ENCODE results near the gene NAGPA. TPM values are rescaled to one million over a fixed set of nuclear protein-coding genes. Genes with fewer than 3 reads are reported as not detected.

NAGPA gene
- total and polyA plus RNA-seq, 10 of the 15 experiments (the other 5 are each of a cell fraction or from before 2014, with no cell fraction given) = 0.03 to 11.6 (median 6.6) TPM

GRCh38 chr16:5041600-5042133 lies 7.9 kb upstream of the NAGPA start:
- ATAC-seq (peak; percentile 77), FAIRE-seq (peak; percentile 82), DNase-seq (ENCODE audit: low read depth, low spot score) (peak; percentile 41)
- Histone ChIP-seq H3K27ac (ENCODE audit: control insufficient read depth, insufficient read depth) (peak overlapping the region; percentile 52), H3K4me2 (ENCODE audit: control insufficient read depth, insufficient read depth) (peak overlapping the region; percentile 88), H3K36me3 (ENCODE audit: control insufficient read depth in 2 of 2, insufficient read depth in 2 of 2, low read length in 1 of 2) (no peaks in the 10 kb centered on the region), H3K27me3 (replicated peaks in 1 of 2; ENCODE audit: control insufficient read depth in 2 of 2, insufficient read depth in 2 of 2, low read length in 1 of 2) (no peaks in the 10 kb centered on the region), H3K79me2 (ENCODE audit: control insufficient read depth, insufficient read depth, low read length) (no peaks in the 10 kb centered on the region), H3K4me3 (peak overlapping the region; percentile 32; the same call in 1 of the 2 replicates), H4K20me1 (ENCODE audit: control insufficient read depth, insufficient read depth) (no peaks in the 10 kb centered on the region), H3K9me3 (replicated peaks; ENCODE audit: control insufficient read depth, insufficient read depth, low read length) (no peaks in the 10 kb centered on the region), H2AFZ (ENCODE audit: control insufficient read depth, low read depth, low read length) (no peak overlapping the region), H3K4me1 (ENCODE audit: control insufficient read depth, insufficient read depth, low read length) (peaks cover 25% of the 10 kb centered on the region), H3K9ac (ENCODE audit: control insufficient read depth, insufficient read depth, low read length) (peak overlapping the region; percentile 12; the same call in 1 of the 2 replicates)
- BruUV-seq (replicated peaks) = no TSS peak
- ChIA-PET RAD21 (ENCODE audit: unreplicated experiment) (no interaction called here), CTCF (no interaction called here), POLR2A (no interaction called here), SMC1A (ENCODE audit: uncharacterized antibody, unreplicated experiment) (no interaction called here)
- intact Hi-C loops (cut with micrococcal nuclease; ENCODE audit: unreplicated experiment) = no loop called here
- in situ Hi-C loops (cut with MboI) = no loop called here
- 5% methylated on average over 12 of the region's 12 CpGs for WGBS (ENCODE audit: insufficient coverage, insufficient replicate concordance, low lambda C conversion rate, missing lambda C conversion rate)
- TF ChIP-seq RUNX3 (IDR thresholded peaks at IDR 0.05; ENCODE audit: low read length) = peak; percentile 77
- peak; percentile 65; the same call in 1 of the 2 replicates for TF ChIP-seq MEF2A (IDR thresholded peaks at IDR 0.05; ENCODE audit: insufficient read depth, low read depth, low read length)
- no peak for TF ChIP-seq E2F4 (IDR thresholded peaks at IDR 0.05; ENCODE audit: low read depth, low read length)
- TF ChIP-seq ATF2 (IDR thresholded peaks at IDR 0.05; ENCODE audit: low read length) = peak; percentile 65; the same call in 1 of the 2 replicates
- TF ChIP-seq BHLHE40 (IDR thresholded peaks at IDR 0.05; ENCODE audit: borderline replicate concordance in 1 of 2, low read depth in 2 of 2, low read length in 1 of 2) = no peak
- peak; percentile 12; the same call in 1 of the 2 replicates for TF ChIP-seq CREM (IDR thresholded peaks at IDR 0.05; ENCODE audit: low read depth)
- peak; percentile 73; the same call in 1 of the 2 replicates for TF ChIP-seq PAX5 (IDR thresholded peaks at IDR 0.05; ENCODE audit: borderline replicate concordance, low read depth, low read length)
- TF ChIP-seq CBX3 (IDR thresholded peaks at IDR 0.05; ENCODE audit: borderline replicate concordance, low read depth) = no peak
- TF ChIP-seq ZNF384 (IDR thresholded peaks at IDR 0.05; ENCODE audit: borderline replicate concordance, low read depth, low read length) = 0 out of 2 replicates have a peak, but pooled peaks have one; percentile 31
- no peak for TF ChIP-seq EP300 (IDR thresholded peaks at IDR 0.05; ENCODE audit: borderline replicate concordance in 1 of 2, control insufficient read depth in 1 of 2, low read depth in 2 of 2, low read length in 2 of 2)
- no peak for TF ChIP-seq BCL11A (IDR thresholded peaks at IDR 0.05; ENCODE audit: low read depth, low read length)
- TF ChIP-seq IKZF1 (conservative IDR thresholded peaks at IDR 0.05) = peak; percentile 57
- TF ChIP-seq NR2F1 (conservative IDR thresholded peaks at IDR 0.05) = peak; percentile 69
- TF ChIP-seq, protein P1, sequence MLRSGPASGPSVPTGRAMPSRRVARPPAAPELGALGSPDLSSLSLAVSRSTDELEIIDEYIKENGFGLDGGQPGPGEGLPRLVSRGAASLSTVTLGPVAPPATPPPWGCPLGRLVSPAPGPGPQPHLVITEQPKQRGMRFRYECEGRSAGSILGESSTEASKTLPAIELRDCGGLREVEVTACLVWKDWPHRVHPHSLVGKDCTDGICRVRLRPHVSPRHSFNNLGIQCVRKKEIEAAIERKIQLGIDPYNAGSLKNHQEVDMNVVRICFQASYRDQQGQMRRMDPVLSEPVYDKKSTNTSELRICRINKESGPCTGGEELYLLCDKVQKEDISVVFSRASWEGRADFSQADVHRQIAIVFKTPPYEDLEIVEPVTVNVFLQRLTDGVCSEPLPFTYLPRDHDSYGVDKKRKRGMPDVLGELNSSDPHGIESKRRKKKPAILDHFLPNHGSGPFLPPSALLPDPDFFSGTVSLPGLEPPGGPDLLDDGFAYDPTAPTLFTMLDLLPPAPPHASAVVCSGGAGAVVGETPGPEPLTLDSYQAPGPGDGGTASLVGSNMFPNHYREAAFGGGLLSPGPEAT (IDR thresholded peaks at IDR 0.05; ENCODE audit: low read depth) = peak; percentile 44; the same call in 1 of the 2 replicates
- TF ChIP-seq CEBPB (IDR thresholded peaks at IDR 0.05; ENCODE audit: borderline replicate concordance in 1 of 2, low read depth in 2 of 2, low read length in 2 of 2) = no peak
- peak; percentile 40 to 50; a peak in 3 of 4 replicates for TF ChIP-seq IKZF2 (IDR thresholded peaks at IDR 0.05)
- no peak for TF ChIP-seq RCOR1 (conservative IDR thresholded peaks at IDR 0.05; ENCODE audit: low read depth, low read length)
- TF ChIP-seq BACH1 (IDR thresholded peaks at IDR 0.05; ENCODE audit: borderline replicate concordance) = no peak
- peak; percentile 60 for TF ChIP-seq EED (IDR thresholded peaks at IDR 0.05; ENCODE audit: low read depth)
- TF ChIP-seq ZZZ3 (IDR thresholded peaks at IDR 0.05; ENCODE audit: control insufficient read depth, insufficient read length, low read depth) = no peak

Measured in GM12878 (cell line).